Neuronal stem cell (in vitro differentiated cells): ENCODE results near the gene CEP192.

Experiments used
- DNase-seq: peaks from one replicate; pipeline ENCODE4 v3.0.0-alpha.2; 2013; ENCODE audit warnings: low spot score
- H2AFZ ChIP-seq: one replicate; pipeline ENCODE4 v1.6.1; 2013; ENCODE audit warnings: mild to moderate bottlenecking, low read length, inconsistent platforms
- H2AK5ac ChIP-seq: 2 replicates; pipeline ENCODE4 v1.6.1; 2013; ENCODE audit warnings: low read depth, mild to moderate bottlenecking, inconsistent platforms, low read length, moderate library complexity, mixed read lengths
- H2BK120ac ChIP-seq: 2 replicates; pipeline ENCODE4 v1.6.1; 2013; ENCODE audit warnings: low read depth, mild to moderate bottlenecking, inconsistent platforms, low read length, moderate library complexity, mixed read lengths
- H2BK12ac ChIP-seq: one replicate; pipeline ENCODE4 v1.6.1; 2013; ENCODE audit warnings: low read length, inconsistent platforms
- H2BK15ac ChIP-seq: 2 replicates; pipeline ENCODE4 v1.6.1; 2013; ENCODE audit warnings: mild to moderate bottlenecking, low read length, inconsistent platforms, mixed read lengths
- H2BK5ac ChIP-seq: one replicate; pipeline ENCODE4 v1.6.1; 2013; ENCODE audit warnings: inconsistent platforms, mild to moderate bottlenecking, low read length, moderate library complexity
- H3K14ac ChIP-seq: one replicate; pipeline ENCODE4 v1.6.1; 2013; ENCODE audit warnings: low read length, inconsistent platforms
- H3K18ac ChIP-seq: 2 replicates; pipeline ENCODE4 v1.6.1; 2013; ENCODE audit warnings: low read length, inconsistent platforms
- H3K23ac ChIP-seq: 2 replicates; pipeline ENCODE4 v1.6.1; 2013; ENCODE audit warnings: low read depth, mild to moderate bottlenecking, mixed read lengths, low read length, inconsistent platforms; ENCODE audit not compliant: poor library complexity
- H3K27ac ChIP-seq: replicated peaks from 3 replicates; pipeline ENCODE4 v1.5.1; 2013; ENCODE audit warnings: low read length, inconsistent platforms
- H3K27me3 ChIP-seq, 3 experiments: 2 replicates each; pipeline ENCODE4 v1.6.1; 2013; ENCODE audit warnings: low read length in 3 of 3, mild to moderate bottlenecking in 2 of 3, inconsistent platforms in 1 of 3, low read depth in 1 of 3, mixed read lengths in 1 of 3, moderate library complexity in 1 of 3; ENCODE audit not compliant: control insufficient read depth in 3 of 3, insufficient read depth in 3 of 3
- H3K36me3 ChIP-seq, 2 donors: replicated peaks in 1 of 2; 2 replicates each; pipeline ENCODE4 v1.6.1; 2013; ENCODE audit warnings: low read length in 2 of 2; ENCODE audit not compliant: control insufficient read depth in 2 of 2, insufficient read depth in 2 of 2
- H3K4ac ChIP-seq: 2 replicates; pipeline ENCODE4 v1.6.1; 2013; ENCODE audit warnings: inconsistent platforms, mild to moderate bottlenecking, low read length, moderate library complexity
- H3K4me1 ChIP-seq, 2 donors: 1 replicate in 1 of 2; 2 replicates in 1 of 2; pipeline ENCODE4 v1.6.1; 2013; ENCODE audit warnings: low read length in 2 of 2, low read depth in 1 of 2; ENCODE audit not compliant: control insufficient read depth in 2 of 2, insufficient read depth in 1 of 2
- H3K4me2 ChIP-seq: one replicate; pipeline ENCODE4 v1.6.1; 2013; ENCODE audit warnings: mild to moderate bottlenecking, low read length, inconsistent platforms; ENCODE audit not compliant: insufficient read depth, poor library complexity, severe bottlenecking
- H3K4me3 ChIP-seq, 2 donors: 2 replicates each; pipeline ENCODE4 v1.5.1; 2013; ENCODE audit warnings: low read length in 2 of 2, mild to moderate bottlenecking in 2 of 2, inconsistent platforms in 1 of 2, moderate library complexity in 1 of 2
- H3K79me1 ChIP-seq: one replicate; pipeline ENCODE4 v1.6.1; 2013; ENCODE audit warnings: low read depth, mild to moderate bottlenecking, inconsistent platforms, low read length, moderate library complexity
- H3K9ac ChIP-seq: one replicate; pipeline ENCODE4 v1.6.1; 2013; ENCODE audit warnings: mild to moderate bottlenecking, low read depth, low read length, inconsistent platforms; ENCODE audit not compliant: poor library complexity
- H3K9me3 ChIP-seq, 2 donors: replicated peaks in 1 of 2; 2 replicates each; pipeline versions ENCODE3 to v1.6.1; 2013; ENCODE audit warnings: low read length in 2 of 2, mild to moderate bottlenecking in 2 of 2, inconsistent platforms in 1 of 2, low read depth in 1 of 2, mixed read lengths in 1 of 2, moderate library complexity in 1 of 2; ENCODE audit not compliant: control insufficient read depth in 2 of 2, insufficient read depth in 1 of 2
- H4K8ac ChIP-seq: one replicate; pipeline ENCODE4 v1.6.1; 2013; ENCODE audit warnings: low read depth, mild to moderate bottlenecking, inconsistent platforms, low read length, moderate library complexity
- H4K91ac ChIP-seq: one replicate; pipeline ENCODE4 v1.6.1; 2013; ENCODE audit warnings: low read length, low read depth, mild to moderate bottlenecking, inconsistent platforms; ENCODE audit not compliant: poor library complexity
- WGBS, 2 donors: extraction: QIAGEN DNeasy Blood & Tissue Kit; methylation state at CpG; one replicate each; pipeline ENCODE4 v1.1.7; 2013; ENCODE audit warnings: missing lambda C conversion rate in 2 of 2, mixed read lengths in 1 of 2; ENCODE audit not compliant: insufficient read length in 2 of 2, insufficient replicate concordance in 1 of 2; ENCODE audit errors: extremely low coverage in 2 of 2; 5-methylcytosine and 5-hydroxymethylcytosine counted together

CEP192 gene

DNA sequence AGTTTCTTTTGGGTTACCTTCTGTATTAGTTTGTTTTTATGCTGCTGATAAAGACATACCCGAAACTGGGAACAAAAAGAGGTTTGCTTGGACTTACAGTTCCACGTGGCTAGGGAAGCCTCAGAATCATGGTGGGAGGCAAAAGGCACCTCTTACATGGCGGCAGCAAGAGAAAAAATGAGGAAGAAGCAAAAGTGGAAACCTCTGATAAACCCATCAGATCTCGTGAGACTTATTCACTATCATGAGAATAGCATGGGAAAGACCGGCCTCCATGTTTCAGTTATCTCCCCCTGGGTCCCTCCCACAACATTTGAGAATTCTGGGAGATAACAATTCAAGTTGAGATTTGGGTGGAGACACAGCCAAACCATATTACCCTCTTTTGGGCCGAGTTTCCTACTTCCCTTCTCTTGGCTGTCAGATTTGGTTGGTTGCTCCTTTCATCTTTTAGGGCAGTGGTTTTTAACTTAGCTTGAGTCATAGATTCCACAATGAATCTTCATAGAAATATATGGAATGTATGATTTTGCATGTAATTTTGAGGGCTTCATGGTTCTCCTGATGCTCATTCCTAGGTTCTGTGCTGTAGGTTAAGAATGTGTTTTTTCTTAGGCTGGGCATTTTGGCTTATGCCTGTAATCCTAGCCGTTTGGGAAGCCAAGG lies 44.2 kb downstream of the CEP192 start:
- Histone ChIP-seq H3K36me3 (peaks cover 5 to 92% of the 10 kb centered on the region in 2 donors), H3K9ac (no peak overlapping the region), H3K4me2 (no peak overlapping the region), H3K27ac (no peak overlapping the region), H3K4me3 (no peak overlapping the region), H2AFZ (no peak overlapping the region), H3K79me1 (no peaks in the 10 kb centered on the region), H2BK120ac (no peak overlapping the region), H3K14ac (no peak overlapping the region), H2BK15ac (no peak overlapping the region), H3K27me3 (no peaks in the 10 kb centered on the region), H2AK5ac (no peak overlapping the region), H3K9me3 (no peaks in the 10 kb centered on the region), H4K8ac (no peak overlapping the region), H2BK12ac (no peak overlapping the region), H3K23ac (no peak overlapping the region), H4K91ac (no peak overlapping the region), H3K4me1 (no peaks in the 10 kb centered on the region), H3K18ac (no peak overlapping the region), H2BK5ac (no peak overlapping the region), H3K4ac (no peak overlapping the region)
- DNase-seq, result no peak
- WGBS, 2 donors, result no CpG with 5 or more reads among the region's 7 CpGs

- H2BK5ac ChIP-seq, result no peak overlapping the region
- H2AK5ac ChIP-seq, result no peak overlapping the region
- H2BK15ac ChIP-seq, result no peak overlapping the region
- no peaks in the 10 kb centered on the region for H3K79me1 ChIP-seq
- no peak overlapping the region for H3K27ac ChIP-seq
- WGBS, 2 donors, result no CpG with 5 or more reads among the region's 7 CpGs
- no peak overlapping the region for H4K91ac ChIP-seq
- H3K9me3 ChIP-seq, result peaks cover 0 to under 1% of the 10 kb centered on the region in 2 donors
- no peaks in the 10 kb centered on the region for H3K4me1 ChIP-seq
- no peak overlapping the region for H3K4me3 ChIP-seq
- H3K27me3 ChIP-seq, result no peaks in the 10 kb centered on the region
- no peak overlapping the region for H3K18ac ChIP-seq
- no peak overlapping the region for H2AFZ ChIP-seq
- H2BK120ac ChIP-seq, result no peak overlapping the region
- DNase-seq, result no peak
- H3K36me3 ChIP-seq, result peaks cover 4 to 95% of the 10 kb centered on the region in 2 donors
- H3K9ac ChIP-seq, result no peak overlapping the region
- H3K4me2 ChIP-seq, result no peak overlapping the region
- H3K14ac ChIP-seq, result no peak overlapping the region
- H4K8ac ChIP-seq, result no peak overlapping the region
- no peak overlapping the region for H2BK12ac ChIP-seq
- H3K4ac ChIP-seq, result no peak overlapping the region
- no peak overlapping the region for H3K23ac ChIP-seq
These were observed 45.6 kb downstream of the CEP192 start for GRCh38 chr18:13036622-13037320.

DNA sequence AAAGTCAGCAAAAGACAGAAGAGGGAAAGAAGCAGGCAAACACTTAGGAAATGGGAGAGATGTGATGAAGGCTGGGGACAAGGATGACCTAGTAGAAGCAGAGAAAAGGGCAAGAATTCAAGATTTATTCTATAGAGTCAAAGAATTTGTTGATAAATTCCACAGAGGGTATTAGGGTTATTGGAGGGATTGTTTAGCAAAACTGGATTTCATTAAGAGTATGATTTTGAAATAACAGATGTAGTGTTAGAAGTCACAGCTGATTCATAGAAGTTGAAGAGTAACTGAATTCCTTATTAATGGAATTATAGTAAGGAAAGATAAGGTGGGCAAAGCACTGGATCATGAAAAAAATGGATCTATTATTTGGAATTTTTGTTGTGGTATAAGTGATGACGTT lies 48.6 kb downstream of the CEP192 start:
- Histone ChIP-seq H3K36me3 (peaks cover 5 to 97% of the 10 kb centered on the region in 2 donors), H3K4me1 (no peaks in the 10 kb centered on the region), H3K18ac (peak overlapping the region; percentile 56), H4K8ac (no peak overlapping the region), H3K9me3 (peaks cover 4 to 16% of the 10 kb centered on the region in 2 donors), H2BK15ac (no peak overlapping the region), H2BK5ac (no peak overlapping the region), H2AK5ac (no peak overlapping the region), H3K27ac (no peak overlapping the region), H3K9ac (no peak overlapping the region), H3K4me2 (no peak overlapping the region), H2AFZ (no peak overlapping the region), H3K4ac (no peak overlapping the region), H4K91ac (no peak overlapping the region), H2BK12ac (no peak overlapping the region), H3K79me1 (no peaks in the 10 kb centered on the region), H2BK120ac (no peak overlapping the region), H3K27me3 (no peaks in the 10 kb centered on the region), H3K4me3 (no peak overlapping the region), H3K14ac (no peak overlapping the region), H3K23ac (no peak overlapping the region)
- no peak for DNase-seq
- WGBS, 2 donors, result 100% methylated on average over 1 of the region's 1 CpG; no CpG with 5 or more reads in 1 of the 2 donors

GRCh38 chr18:13043066-13043465 lies 51.9 kb downstream of the CEP192 start:
- Histone ChIP-seq H2BK15ac (no peak overlapping the region), H2BK120ac (no peak overlapping the region), H3K36me3 (peaks cover 11 to 94% of the 10 kb centered on the region in 2 donors), H2BK5ac (no peak overlapping the region), H3K79me1 (no peaks in the 10 kb centered on the region), H3K27me3 (no peaks in the 10 kb centered on the region), H2AK5ac (no peak overlapping the region), H4K8ac (no peak overlapping the region), H3K14ac (no peak overlapping the region), H2BK12ac (no peak overlapping the region), H3K9ac (no peak overlapping the region), H3K4me1 (no peaks in the 10 kb centered on the region), H3K27ac (no peak overlapping the region), H2AFZ (no peak overlapping the region), H3K9me3 (peaks cover 4 to 16% of the 10 kb centered on the region in 2 donors), H3K4ac (no peak overlapping the region), H3K23ac (no peak overlapping the region), H3K18ac (no peak overlapping the region), H3K4me2 (no peak overlapping the region), H3K4me3 (no peak overlapping the region), H4K91ac (no peak overlapping the region)
- DNase-seq, result no peak
- WGBS, 2 donors, result no CpG with 5 or more reads among the region's 4 CpGs
